GM12891 (cell line): Measurements from ENCODE around the gene DENND1A.
"Not testable (repeated sequence)": the region's sequence is repeated elsewhere in the genome, so short reads cannot be mapped to it uniquely, and the experiment has no call there.

ENCODE experiments used
- DNase-seq: peaks from one replicate; pipeline ENCODE4 v3.0.0; 2011; ENCODE audit warnings: low spot score; ENCODE audit not compliant: insufficient read length
- FAIRE-seq: peaks from 2 replicates; lab custom pipeline; 2011; peaks lifted over from hg19 to GRCh38; lab: Jason Lieb, UNC
- PAX5 ChIP-seq: IDR thresholded peaks from 2 replicates; pipeline ENCODE4 v1.6.1; 2011; ENCODE audit warnings: low read length, moderate library complexity, mild to moderate bottlenecking; ENCODE audit not compliant: insufficient read depth, severe bottlenecking
- POLR2A ChIP-seq: IDR thresholded peaks from 2 replicates; pipeline ENCODE4 v1.6.1; 2011; ENCODE audit warnings: low read depth, low read length, control low read depth
- POLR2AphosphoS5 ChIP-seq: IDR thresholded peaks from 2 replicates; pipeline ENCODE4 v1.6.1; 2011; ENCODE audit warnings: low read depth, low read length, control low read depth
- POU2F2 ChIP-seq: IDR thresholded peaks from 2 replicates; pipeline ENCODE4 v1.6.1; 2011; ENCODE audit warnings: low read depth, mild to moderate bottlenecking, control low read depth, low read length, moderate library complexity
- SPI1 ChIP-seq: IDR thresholded peaks from 2 replicates; pipeline ENCODE4 v1.6.1; 2011; ENCODE audit warnings: low read depth, low read length, control low read depth
- TAF1 ChIP-seq: IDR thresholded peaks from 2 replicates; pipeline ENCODE4 v1.6.1; 2011; ENCODE audit warnings: low read depth, low read length, control low read depth

DENND1A gene

GRCh38 chr9:123745451-123745850 is 184.5 kb downstream of the DENND1A start:
- no peak for TF ChIP-seq POLR2A
- TF ChIP-seq POU2F2 = no peak
- no peak for TF ChIP-seq POLR2AphosphoS5
- no peak for TF ChIP-seq PAX5
- no peak for TF ChIP-seq TAF1
- TF ChIP-seq SPI1 = no peak
- DNase-seq (no peak), FAIRE-seq (no peak)

- peak; percentile 26 for FAIRE-seq
- TF ChIP-seq POU2F2 (no peak), SPI1 (no peak), PAX5 (no peak), POLR2AphosphoS5 (no peak), POLR2A (no peak), TAF1 (no peak)
- no peak for DNase-seq
These were observed 186.2 kb downstream of the DENND1A start for GRCh38 chr9:123743737-123744136.

GRCh38 chr9:123742009-123742767 is 187.7 kb downstream of the DENND1A start:
- no peak for TF ChIP-seq SPI1
- TF ChIP-seq POU2F2 = no peak
- no peak for TF ChIP-seq POLR2A
- no peak for TF ChIP-seq PAX5
- TF ChIP-seq TAF1 = no peak
- TF ChIP-seq POLR2AphosphoS5 = no peak
- FAIRE-seq (peak; percentile 5), DNase-seq (no peak)

GRCh38 chr9:123741214-123741613 is 188.7 kb downstream of the DENND1A start:
- DNase-seq (no peak), FAIRE-seq (peak; percentile 75)
- TF ChIP-seq POU2F2 = no peak
- TF ChIP-seq PAX5 = no peak
- TF ChIP-seq TAF1 = no peak
- TF ChIP-seq SPI1 = peak; percentile 42; the same call in 1 of the 2 replicates

GRCh38 chr9:123739902-123740301 is 190.0 kb downstream of the DENND1A start:
- no peak for FAIRE-seq
- no peak for DNase-seq
- no peak for TF ChIP-seq TAF1

- TF ChIP-seq SPI1 (no peak), POLR2AphosphoS5 (no peak), POLR2A (no peak), TAF1 (no peak), POU2F2 (no peak), PAX5 (no peak)
- FAIRE-seq = no peak
- no peak for DNase-seq
These were observed 190.5 kb downstream of the DENND1A start for GRCh38 chr9:123739387-123739786.

GRCh38 chr9:123738648-123739047 is 191.3 kb downstream of the DENND1A start:
- TF ChIP-seq POU2F2 = no peak
- no peak for TF ChIP-seq POLR2A
- TF ChIP-seq TAF1 = no peak
- no peak for TF ChIP-seq PAX5
- TF ChIP-seq SPI1 = no peak
- no peak for TF ChIP-seq POLR2AphosphoS5
- DNase-seq (no peak), FAIRE-seq (no peak)

GRCh38 chr9:123735376-123735775 is 194.6 kb downstream of the DENND1A start:
- no peak for FAIRE-seq
- no peak for DNase-seq
- TF ChIP-seq PAX5 (no peak), SPI1 (no peak), POLR2AphosphoS5 (no peak), TAF1 (no peak), POLR2A (no peak), POU2F2 (no peak)

GRCh38 chr9:123728571-123728970 is 201.4 kb downstream of the DENND1A start:
- DNase-seq, FAIRE-seq: not testable (repeated sequence)

- no peak for TF ChIP-seq SPI1
- no peak for TF ChIP-seq POLR2A
- TF ChIP-seq TAF1 = no peak
- no peak for TF ChIP-seq POU2F2
- TF ChIP-seq PAX5 = no peak
- TF ChIP-seq POLR2AphosphoS5 = no peak
- no peak for FAIRE-seq
- no peak for DNase-seq
These were observed 202.6 kb downstream of the DENND1A start for GRCh38 chr9:123727332-123727731.

- FAIRE-seq (no peak), DNase-seq (no peak)
- TF ChIP-seq POU2F2 (no peak), PAX5 (no peak), POLR2AphosphoS5 (no peak), SPI1 (no peak), TAF1 (no peak), POLR2A (no peak)
These were observed 204.5 kb downstream of the DENND1A start for GRCh38 chr9:123725389-123725788.
